Activated naive CD4-positive, alpha-beta T cell treated with anti-CD3 and anti-CD28 coated beads, Interleukin-2, amount 50 U/mL, for 16 hours (primary cell): ENCODE measurements around the gene TERB1.

Experiments used
- DNase-seq: peaks from one replicate; pipeline ENCODE4 v3.0.0-alpha.2; 2020

The TERB1 gene, protein sequence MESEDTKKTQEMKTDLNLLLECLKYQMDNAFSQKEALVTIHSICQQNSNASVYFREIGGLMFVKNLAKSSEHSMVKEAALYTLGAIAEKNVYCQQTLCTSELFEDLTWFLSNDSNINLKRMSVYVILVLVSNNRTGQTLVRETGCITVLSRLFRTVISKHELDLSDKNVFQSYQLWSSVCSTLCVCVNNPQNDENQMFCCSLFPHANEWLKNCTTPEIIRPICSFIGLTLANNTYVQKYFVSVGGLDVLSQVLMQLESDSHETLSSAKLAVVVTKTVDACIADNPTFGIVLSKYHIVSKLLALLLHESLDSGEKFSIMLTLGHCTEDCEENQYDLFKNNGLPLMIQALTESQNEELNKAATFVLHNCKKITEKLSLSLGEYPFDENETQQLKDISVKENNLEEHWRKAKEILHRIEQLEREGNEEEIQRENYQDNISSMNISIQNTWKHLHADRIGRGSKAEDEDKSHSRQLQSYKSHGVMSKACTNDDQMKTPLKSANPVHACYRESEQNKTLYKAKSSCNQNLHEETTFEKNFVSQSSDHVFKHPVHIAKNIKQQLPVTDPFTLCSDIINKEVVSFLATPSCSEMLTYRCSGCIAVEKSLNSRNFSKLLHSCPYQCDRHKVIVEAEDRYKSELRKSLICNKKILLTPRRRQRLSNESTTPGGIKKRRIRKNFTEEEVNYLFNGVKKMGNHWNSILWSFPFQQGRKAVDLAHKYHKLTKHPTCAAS

DNA sequence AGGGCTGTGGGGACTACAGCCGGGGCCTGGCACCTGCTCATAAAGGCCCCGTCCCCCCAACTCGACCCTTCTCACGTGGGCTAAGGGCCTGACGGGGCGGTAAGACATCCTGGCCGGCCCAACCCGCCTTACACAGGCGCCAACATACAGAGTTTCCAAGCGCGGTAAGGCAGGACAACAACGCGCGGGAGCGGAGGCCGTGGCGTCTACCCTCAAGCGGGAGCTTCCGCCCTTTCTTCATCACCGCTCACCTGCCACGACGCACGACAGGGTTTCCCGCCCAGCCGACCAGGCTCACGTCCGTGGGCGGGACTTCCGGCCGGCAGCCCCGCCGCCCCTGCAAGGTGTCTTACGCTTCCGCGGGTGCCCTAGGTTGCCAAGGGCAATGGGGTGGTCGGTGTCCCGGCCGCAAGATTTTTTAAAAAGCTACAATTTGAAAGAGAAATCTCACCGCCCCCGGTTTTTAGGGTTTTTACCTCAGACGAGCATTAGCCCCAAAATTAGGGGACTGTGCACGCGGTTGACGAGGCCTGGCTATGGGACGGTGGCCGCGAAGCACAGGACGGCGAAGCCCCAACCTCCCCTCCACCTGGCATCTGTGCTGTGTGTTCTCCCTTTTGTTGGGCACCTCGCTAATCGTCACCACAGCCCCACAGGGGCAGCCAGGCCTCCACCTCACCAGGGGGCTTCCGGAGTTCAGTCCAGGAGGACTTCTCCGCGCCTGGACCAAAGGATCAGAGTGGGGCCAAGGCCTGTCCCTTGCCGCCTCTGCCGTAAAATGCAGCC lies at the start of gene TERB1:
TSS of gene TERB1 (minus strand) at position 265 of the 786 bp plus-strand sequence. CDS start 4,786 bp downstream, outside the sequence.
- no peak for DNase-seq

DNA sequence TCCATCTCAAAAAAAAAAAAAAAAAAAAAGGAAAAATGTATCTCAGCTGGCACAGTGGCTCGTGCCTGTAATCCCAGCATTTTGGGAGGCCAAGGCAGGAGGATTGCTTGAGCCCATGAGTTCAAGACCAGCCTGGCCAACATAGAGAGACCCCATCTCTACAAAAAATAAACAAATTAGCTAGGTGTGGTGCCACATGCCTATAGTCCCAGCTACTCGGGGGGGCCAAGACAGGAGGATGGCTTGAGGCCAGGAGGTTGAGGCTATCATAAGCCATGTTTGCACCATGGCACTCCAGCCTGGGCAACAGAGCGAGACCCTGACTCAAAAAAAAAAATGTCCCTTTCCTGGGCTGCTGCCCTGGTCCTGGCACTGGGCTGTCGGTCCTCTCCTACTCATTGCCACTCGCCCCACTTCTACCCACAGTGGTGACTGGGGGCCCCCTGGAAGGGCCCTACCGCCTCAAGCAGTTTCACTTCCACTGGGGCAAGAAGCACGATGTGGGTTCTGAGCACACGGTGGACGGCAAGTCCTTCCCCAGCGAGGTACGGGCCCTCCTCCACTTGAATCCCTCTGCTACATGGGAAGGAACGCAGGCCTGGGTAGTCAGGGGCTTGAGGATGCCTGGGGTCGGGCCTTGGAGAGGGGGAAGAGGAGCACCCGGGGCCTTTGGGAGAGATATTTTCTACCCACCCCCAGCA lies 48.9 kb upstream of the TERB1 start:
- DNase-seq, result no peak

DNA sequence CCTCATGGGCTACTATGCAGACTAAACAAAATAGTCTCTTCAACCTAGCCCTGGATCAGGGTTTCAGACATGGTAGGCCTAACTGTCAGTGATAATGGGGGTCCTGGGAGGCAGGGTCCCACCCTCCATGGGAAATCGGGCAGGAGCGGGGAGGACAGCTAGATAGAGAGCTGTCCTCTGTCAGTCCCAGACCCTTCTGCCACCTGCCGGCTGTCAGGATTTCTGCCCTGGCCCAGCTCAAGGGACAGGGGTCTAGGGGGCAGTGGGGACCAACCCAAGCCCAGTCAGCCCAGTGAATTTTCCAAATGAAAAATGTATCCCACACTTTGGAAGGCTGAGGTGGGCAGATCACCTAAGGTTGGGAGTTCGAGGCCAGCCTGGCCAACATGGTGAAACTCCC lies 48.2 kb upstream of the TERB1 start:
- DNase-seq, result no peak

DNA sequence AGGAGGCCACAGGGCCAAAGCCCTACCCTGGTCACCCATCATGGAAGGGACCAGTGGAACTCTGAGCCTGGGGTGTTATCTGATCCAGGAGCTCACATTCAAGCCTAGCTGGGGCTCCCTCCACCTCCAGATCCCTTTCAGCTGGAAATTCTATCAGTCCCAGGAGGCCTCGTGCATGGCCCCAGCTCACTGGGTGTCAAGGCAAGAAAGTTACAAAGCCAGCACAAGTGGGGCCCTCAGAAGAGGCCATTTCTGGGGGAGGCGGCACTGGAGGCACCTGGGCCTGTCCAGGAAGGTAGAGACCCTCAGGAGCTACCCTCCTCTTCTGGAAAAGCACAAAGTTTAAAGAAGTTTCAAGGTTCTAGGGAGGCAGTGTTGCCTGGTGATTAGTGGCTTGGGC lies 47.6 kb upstream of the TERB1 start:
- DNase-seq, result no peak

DNA sequence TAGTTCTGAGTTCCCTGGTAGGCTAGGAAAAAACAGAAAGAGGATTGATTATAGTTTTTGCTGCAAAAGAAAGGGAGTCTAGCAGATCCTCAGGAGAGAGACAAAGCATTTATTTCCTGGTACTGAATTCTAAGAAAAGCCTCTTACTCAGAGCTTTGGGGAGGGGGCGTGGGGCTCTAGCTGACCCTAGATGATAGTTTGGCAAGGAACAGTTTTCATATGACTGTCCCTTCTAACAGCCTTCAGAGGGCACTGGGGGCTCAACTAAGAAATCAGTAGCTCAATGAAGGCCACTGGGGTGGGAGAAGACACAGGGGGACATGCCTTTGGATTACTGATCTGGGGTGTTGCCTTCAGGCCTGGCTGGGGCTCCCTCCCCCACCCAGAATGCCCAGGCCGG lies 46.8 kb upstream of the TERB1 start:
- no peak for DNase-seq

DNA sequence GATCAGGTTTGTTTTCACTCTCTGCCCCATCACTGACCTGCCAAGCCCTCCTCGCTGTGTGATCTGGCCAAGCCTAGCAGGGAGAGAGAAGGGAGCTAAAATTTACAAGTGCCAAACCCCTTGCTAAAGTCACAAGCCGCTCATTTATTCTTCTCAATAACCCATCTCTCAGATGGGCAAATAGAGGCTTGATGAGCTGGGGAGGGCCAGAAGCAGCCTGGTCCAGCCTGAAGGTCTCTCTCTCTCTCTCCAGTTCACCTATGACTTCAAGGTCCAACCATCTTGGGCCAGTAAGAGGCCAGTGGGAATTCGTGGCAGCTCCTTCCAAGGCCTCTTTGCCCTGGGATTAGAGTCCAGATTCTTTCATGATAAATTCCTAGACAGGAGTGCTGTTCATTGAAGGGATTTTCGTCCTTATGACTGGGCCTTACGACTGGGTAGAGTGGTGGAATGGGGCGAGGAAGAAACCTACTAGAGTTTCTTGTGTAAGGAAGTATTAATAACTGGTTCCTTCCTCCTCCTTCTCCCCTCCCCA lies 46.2 kb upstream of the TERB1 start:
- no peak for DNase-seq

DNA sequence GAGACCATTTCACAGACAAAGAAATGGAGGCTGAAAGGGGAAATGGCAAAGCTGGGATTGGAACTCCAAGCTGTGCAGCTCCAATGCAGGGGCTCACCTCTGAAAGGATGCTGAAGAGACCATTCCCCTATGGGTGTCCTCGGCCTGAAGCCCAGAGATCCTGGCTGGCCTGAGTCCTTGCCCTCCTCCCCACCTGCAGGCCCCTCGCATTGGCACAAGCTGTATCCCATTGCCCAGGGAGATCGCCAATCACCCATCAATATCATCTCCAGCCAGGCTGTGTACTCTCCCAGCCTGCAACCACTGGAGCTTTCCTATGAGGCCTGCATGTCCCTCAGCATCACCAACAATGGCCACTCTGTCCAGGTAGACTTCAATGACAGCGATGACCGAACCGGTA lies 45.4 kb upstream of the TERB1 start:
- no peak for DNase-seq

DNA sequence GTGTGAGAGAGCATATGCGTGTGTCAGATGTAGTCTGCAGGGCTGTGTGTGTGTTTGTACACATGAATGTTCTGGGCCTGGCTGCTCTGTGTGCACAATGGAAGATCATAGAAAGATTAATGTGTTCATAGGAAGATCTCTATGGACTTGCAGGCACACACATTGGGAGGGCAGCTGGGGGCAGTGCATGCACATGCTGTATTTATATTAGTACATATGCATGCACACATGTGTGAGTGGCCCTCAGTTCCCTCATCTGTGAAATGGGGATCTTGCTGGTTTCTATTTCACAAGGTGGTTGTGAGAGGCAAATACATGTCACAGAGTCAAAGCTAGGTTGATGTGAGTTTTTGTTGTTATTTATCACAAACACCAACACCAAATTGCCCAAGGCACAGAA lies 44.9 kb upstream of the TERB1 start:
- no peak for DNase-seq

DNA sequence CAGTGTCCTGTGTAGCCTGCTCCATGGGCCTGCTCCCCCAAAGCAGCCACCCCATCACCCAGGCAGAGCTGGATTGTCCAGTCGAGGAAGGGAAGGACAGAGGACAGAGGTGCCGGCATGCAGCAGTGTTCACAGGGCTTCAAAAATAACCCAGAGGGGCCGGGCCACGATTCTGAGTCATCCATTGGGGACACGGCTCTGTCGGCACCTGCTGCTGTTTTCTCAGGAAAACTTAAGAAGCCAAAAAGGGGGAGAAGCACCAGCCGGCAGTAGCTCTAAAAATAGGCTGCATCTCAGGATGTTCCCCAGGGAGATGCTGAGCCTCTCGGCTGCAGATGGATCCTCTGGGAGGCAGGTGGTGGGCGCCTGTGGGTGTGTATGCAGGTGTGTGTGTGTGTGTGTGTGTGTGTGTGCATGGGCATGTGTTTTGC lies 44.4 kb upstream of the TERB1 start:
- no peak for DNase-seq

DNA sequence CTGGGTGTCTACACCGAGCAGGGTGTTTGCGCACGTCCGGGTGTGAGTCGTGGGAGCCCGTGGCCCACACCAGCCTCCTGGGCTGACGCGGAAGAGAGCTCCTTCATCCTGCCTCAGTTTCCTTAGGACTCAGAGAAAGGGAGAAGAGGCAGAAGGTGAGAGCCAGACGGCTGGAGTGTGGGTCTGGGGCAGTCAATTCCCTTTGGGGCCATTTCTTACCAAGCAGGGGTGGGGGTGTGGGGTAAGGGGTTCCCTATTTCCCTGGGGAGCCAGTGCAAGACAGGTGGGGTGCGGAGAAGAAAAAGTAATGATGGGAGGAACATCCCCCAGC lies 43.7 kb upstream of the TERB1 start:
- DNase-seq, result no peak

DNA sequence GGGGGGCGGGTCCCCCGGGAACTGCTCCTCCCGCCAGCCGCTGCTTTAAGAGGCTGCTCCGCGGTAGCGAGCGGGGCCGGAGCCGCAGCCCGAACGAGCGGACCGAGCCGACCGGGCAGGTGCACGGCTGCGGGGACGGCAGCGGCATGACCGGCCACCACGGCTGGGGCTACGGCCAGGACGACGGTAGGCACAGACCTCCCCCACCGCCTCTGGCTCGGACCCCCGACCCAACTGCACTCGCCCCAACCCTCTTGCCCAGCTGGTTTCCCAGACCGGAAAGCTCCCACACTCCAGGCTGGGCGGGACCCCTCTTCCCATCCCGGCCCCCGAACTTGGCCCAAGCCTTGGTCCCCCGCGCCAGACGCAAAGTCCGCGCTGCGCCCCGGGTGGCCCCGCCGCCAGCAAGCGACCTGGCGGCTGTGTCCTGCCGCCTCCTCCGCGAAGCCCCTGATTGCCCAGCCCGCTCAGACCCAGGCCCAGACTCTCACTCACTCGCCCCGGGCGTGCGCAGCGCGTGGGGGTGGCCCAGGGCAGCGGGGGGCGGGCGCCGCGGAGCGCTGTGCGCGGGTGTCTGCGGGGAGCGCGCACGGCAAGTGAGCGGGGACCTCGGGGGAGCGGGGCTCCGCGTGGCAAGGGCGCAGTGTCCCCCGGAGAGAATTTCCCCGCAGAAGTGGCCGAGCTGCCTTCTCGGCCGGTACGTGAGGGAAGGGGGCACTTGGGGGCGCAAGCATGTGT lies 43.1 kb upstream of the TERB1 start, which contains the start of gene CA7:
TSS of gene CA7 (plus strand) at position 73 of the 738 bp plus-strand sequence. CDS start at position 147, 74 bp downstream.
- DNase-seq, result peak; percentile 28

DNA sequence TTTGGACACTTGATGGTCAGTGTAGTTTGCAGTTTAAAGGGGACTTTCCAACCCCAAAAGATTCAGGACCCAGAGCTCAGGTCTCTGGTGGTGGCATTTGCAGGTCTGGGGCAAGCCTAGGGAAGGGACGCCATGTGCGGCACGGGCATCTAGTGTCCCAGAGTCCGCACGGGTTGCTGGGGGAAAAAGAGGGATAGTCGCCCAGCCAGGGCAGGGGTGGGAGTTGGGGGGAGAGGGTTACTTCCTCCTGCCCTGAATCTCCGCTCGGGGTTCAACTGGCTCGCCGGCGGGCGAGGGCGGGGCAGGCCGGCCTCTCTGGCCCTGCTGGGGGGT lies 42.6 kb upstream of the TERB1 start:
- DNase-seq, result no peak

DNA sequence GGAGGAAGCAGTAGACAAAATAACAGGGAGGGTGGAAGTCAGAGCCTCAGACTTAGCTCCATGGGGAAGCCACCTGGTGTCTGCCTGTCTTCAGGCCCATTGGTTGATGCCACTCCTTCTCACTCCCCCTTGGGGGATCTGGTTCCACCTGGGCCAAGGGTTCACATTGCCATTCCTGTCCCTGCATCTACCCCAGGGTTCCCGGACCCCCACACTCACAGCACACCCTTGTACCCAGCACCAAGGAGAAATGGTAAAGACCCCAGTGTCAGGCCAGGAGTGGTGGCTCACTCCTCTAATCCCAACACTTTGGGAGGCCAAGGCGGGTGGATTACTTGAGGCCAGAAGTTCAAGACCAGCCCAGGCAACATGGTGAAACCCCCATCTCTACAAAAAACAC lies 41.8 kb upstream of the TERB1 start:
- no peak for DNase-seq

DNA sequence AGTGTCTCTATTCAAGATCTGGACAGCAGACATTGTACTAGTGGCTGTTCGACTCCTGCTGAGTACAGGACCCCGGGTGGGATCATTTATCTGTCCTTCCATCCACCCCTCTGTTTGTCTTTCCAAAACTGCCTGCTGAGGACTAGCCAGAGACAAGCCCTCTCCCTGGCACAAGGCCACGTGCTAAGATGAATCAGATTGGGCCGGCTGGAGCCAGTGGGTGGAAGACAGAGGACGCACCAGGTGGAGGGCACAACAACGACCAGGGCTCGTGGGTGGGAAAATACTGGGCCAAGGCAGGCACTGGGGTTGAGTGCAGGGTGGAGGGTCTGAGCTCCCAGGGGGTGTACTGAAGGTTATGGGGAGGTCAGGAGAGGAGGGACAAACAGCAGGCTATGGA lies 41.4 kb upstream of the TERB1 start:
- no peak for DNase-seq

DNA sequence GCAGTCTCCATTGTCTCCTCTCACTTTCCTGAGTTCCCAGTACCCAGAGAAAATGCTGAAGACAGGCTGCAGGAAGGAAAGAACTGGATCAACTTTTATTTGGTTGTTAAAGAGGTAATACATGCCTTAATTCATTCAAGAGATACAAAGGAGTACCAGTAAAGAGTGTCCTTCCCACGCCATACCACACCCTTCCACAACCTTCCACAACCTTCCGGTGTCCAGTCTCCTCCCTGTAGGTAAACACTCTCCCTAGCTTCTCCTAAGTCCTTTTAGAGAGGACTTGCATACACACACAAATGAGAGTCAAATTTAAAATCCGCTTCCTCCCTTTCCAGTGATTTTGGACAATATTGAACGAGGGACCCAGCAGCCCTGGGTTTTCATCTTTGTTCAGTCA lies 40.0 kb upstream of the TERB1 start:
- no peak for DNase-seq

DNA sequence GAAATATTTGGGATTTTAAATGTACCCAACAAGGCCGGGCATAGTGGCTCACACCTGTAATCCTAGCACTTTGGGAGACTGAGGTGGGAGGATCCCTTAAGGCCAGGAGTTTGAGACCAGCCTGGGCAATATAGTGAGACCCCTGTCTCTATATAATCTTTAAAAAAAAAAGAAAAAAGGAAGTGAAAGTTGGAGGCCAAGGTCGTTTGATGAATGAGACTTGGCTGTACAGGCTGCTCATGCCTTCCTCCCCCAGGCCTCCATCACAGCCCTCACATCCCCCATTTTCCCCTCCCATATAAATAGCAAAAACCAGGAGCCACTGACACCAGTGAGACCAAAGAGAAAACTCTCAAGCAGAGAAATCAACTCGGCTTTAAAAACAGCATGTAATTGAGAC lies 39.5 kb upstream of the TERB1 start:
- DNase-seq, result no peak

DNA sequence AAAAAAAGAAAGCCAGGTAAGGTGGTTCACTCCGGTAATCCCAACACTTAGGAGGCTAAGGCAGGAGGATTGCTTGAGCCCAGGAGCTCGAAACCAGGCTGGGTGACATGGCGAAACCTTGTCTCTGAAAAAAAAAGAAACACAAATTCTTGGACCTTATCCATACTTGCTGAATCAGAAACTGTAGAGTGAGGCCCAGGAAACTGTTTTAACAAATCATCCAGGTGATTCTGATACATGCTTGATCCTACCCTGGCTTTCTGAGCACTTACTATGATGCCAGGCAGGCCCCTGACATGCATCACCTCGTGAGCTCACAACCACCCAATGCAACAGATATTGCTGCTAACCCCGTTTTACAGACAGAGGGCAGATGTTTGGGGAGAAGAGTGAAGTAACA lies 33.4 kb upstream of the TERB1 start:
- no peak for DNase-seq

DNA sequence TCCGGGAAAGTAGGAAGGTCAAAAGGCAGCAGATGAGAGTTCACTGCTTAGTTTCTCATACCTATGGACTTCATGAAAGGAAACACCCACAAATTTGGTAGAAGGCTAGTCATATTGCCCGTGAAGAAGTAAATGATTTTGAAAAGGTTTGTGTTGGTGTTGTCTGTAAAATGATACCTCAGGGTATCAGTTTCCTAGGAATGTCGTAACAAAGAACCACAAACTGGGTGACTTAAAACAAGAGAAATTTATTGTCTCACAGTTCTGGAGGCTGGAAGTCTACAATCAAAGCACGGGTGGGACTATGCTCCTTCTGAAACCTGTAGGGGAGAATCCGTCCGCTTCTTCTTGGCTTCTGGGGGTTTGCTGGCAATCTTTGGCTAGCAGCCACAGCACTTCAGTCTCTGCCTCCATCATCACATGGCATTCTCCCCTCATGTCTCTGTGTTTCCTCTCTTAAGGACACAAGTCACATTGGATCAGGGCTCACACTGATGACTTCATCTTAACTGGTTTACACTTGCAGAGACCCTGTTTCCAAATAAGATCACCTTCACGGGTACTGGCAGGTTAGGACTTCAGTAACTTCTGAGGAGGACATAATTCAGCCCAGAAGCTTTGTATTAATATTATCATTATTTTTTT lies 31.4 kb upstream of the TERB1 start:
- DNase-seq, result no peak

DNA sequence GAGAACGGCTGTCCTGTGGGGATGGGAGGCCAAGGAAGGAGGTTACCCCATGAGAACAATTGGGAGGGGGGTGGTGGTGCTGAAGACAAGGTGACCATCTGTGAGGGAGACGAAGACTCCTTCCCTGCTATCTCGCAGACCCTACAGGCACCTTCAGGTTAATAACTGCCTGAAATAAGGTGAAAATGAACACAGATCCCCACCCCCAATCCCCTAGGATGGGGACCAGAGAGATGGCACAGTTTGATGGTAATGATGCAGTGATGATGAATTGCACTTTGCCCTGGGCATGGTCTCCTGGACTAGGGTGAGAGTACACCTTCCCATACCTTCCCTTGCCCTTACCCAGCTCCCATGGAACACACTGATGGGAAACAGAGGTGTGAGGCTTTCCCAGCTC lies 30.8 kb upstream of the TERB1 start:
- no peak for DNase-seq

DNA sequence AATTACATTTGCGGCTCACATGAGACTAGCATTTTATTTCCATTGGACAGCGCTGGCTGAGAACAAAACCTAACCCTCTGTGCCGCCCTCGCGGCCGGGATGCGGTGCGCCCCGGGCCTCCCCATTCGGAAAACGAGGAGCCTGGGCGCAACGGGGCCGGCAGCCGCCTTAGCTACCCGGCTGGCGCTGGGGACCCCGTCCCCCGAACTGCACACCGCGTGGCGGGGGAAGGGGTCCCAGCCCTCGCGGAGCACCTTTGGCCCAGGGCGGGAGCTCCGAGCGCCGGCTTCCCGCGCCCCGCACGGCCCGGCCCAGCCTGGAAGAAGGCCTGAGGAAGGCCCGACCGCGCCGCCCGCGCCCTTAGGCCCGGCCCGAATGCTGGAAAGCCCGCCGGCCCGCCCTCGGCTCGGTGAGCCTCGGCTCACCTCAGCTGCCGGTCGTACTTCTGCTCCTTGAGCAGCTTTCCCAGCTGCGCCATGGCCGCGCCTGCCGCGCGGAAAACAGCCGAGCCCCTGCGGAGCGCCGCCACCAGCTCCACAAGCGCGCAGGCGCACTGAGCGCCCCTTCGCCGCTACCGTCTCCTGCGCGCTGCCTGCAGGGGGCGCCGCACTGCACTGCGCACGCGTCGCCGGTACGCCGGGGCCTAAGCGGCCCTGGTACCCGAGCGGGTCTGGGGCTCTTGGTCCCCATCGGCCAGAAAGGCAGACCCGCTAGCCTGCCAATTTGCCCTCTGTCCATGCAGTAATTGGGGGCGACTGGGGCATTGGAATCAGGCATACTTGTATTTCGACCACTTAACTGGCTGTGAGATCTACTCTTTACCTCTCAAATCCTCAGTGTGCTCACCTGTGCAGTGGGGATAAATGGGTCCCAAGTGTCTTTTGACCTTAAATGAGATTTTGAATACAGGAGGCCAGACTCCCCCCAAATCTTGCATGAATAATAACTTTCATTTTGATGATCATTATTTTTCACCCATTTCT lies 29.3 kb upstream of the TERB1 start, which contains the start of gene NAE1:
TSS of gene NAE1 (minus strand) at position 555 of the 983 bp plus-strand sequence. CDS start at position 478, 77 bp downstream.
- peak; percentile 89 for DNase-seq
